ENCODE results near the gene CALU. TPM values are rescaled to one million over a fixed set of nuclear protein-coding genes. Genes with fewer than 3 reads are reported as not detected.

The CALU gene
- total RNA-seq, 2 experiments from 2014 or later: 28.4 to 29.9 TPM

- no peaks in the 10 kb centered on the region for H3K9me3 Mint-ChIP-seq
- H3K36me3 Mint-ChIP-seq (ENCODE audit: low read depth): peaks cover 89% of the 10 kb centered on the region
- H3K27me3 ChIP-seq (ENCODE audit: control insufficient read depth in 1 of 2, insufficient read depth in 2 of 2, low read length in 2 of 2): no peaks in the 10 kb centered on the region
- intact Hi-C loops (cut with DNase I, micrococcal nuclease): no loop called here
- no peaks in the 10 kb centered on the region for H3K4me1 ChIP-seq (ENCODE audit: insufficient read depth, low read length)
- H3K27me3 Mint-ChIP-seq: no peaks in the 10 kb centered on the region
- no peaks in the 10 kb centered on the region for H3K9me3 ChIP-seq (ENCODE audit: control insufficient read depth in 1 of 2, insufficient read depth in 1 of 2, low read length in 2 of 2)
- H3K36me3 ChIP-seq (ENCODE audit: insufficient read depth, low read length): peaks cover 63% of the 10 kb centered on the region
- DNase-seq (no peak), ATAC-seq (ENCODE audit: poor library complexity) (no peak)
- no peak overlapping the region for H3K4me3 Mint-ChIP-seq
- POLR2A ChIA-PET: interaction anchor here (1.7 kb wide), 1 partner anchor 13 kb away, joined by 4 read pairs; the partner anchor contains the start of gene CALU
- peaks cover 20% of the 10 kb centered on the region for H3K4me1 Mint-ChIP-seq (ENCODE audit: low read depth)
- no peak for TF ChIP-seq CTCF (IDR thresholded peaks at IDR 0.05)
- CTCF ChIA-PET: no interaction called here
- H3K27ac ChIP-seq (ENCODE audit: low read depth in 1 of 2, low read length in 2 of 2): no peak overlapping the region
- no peak overlapping the region for H3K4me3 ChIP-seq (ENCODE audit: low read length)
- H3K27ac Mint-ChIP-seq: no peak overlapping the region
These were observed 13.1 kb downstream of the CALU start for GRCh38 chr7:128752251-128752650.

- no peaks in the 10 kb centered on the region for H3K27me3 ChIP-seq (ENCODE audit: control insufficient read depth in 1 of 2, insufficient read depth in 2 of 2, low read length in 2 of 2)
- H3K4me1 ChIP-seq (ENCODE audit: insufficient read depth, low read length): no peaks in the 10 kb centered on the region
- peaks cover 4% of the 10 kb centered on the region for H3K4me1 Mint-ChIP-seq (ENCODE audit: low read depth)
- CTCF ChIA-PET: no interaction called here
- peaks cover 68% of the 10 kb centered on the region for H3K36me3 ChIP-seq (ENCODE audit: insufficient read depth, low read length)
- POLR2A ChIA-PET: no interaction called here
- H3K9me3 ChIP-seq (ENCODE audit: control insufficient read depth in 1 of 2, insufficient read depth in 1 of 2, low read length in 2 of 2): no peaks in the 10 kb centered on the region
- intact Hi-C loops (cut with DNase I, micrococcal nuclease): no loop called here
- TF ChIP-seq CTCF (IDR thresholded peaks at IDR 0.05): no peak
- H3K4me3 Mint-ChIP-seq: no peak overlapping the region
- DNase-seq (no peak), ATAC-seq (ENCODE audit: poor library complexity) (no peak)
- H3K4me3 ChIP-seq (ENCODE audit: low read length): no peak overlapping the region
- H3K27ac ChIP-seq (ENCODE audit: low read depth in 1 of 2, low read length in 2 of 2): no peak overlapping the region
- no peaks in the 10 kb centered on the region for H3K27me3 Mint-ChIP-seq
- no peak overlapping the region for H3K27ac Mint-ChIP-seq
- peaks cover 88% of the 10 kb centered on the region for H3K36me3 Mint-ChIP-seq (ENCODE audit: low read depth)
- no peaks in the 10 kb centered on the region for H3K9me3 Mint-ChIP-seq
These were observed 16.1 kb downstream of the CALU start for GRCh38 chr7:128755075-128755818.

GRCh38 chr7:128755819-128756476 lies 16.8 kb downstream of the CALU start:
- ATAC-seq (ENCODE audit: poor library complexity): no peak

More at GRCh38 chr7:128755819-128756476, 16.8 kb downstream of the CALU start:
- Histone ChIP-seq H3K36me3 (ENCODE audit: insufficient read depth, low read length) (peaks cover 69% of the 10 kb centered on the region), H3K4me1 (ENCODE audit: insufficient read depth, low read length) (no peaks in the 10 kb centered on the region), H3K27ac (ENCODE audit: low read depth in 1 of 2, low read length in 2 of 2) (no peak overlapping the region), H3K9me3 (ENCODE audit: control insufficient read depth in 1 of 2, insufficient read depth in 1 of 2, low read length in 2 of 2) (no peaks in the 10 kb centered on the region), H3K27me3 (ENCODE audit: control insufficient read depth in 1 of 2, insufficient read depth in 2 of 2, low read length in 2 of 2) (no peaks in the 10 kb centered on the region), H3K4me3 (ENCODE audit: low read length) (no peak overlapping the region)
- intact Hi-C loops (cut with DNase I, micrococcal nuclease): no loop called here
- no peak for DNase-seq
- H3K27me3 Mint-ChIP-seq: no peaks in the 10 kb centered on the region
- ChIA-PET POLR2A (no interaction called here), CTCF (no interaction called here)
- H3K4me3 Mint-ChIP-seq: no peak overlapping the region
- peaks cover 88% of the 10 kb centered on the region for H3K36me3 Mint-ChIP-seq (ENCODE audit: low read depth)
- H3K9me3 Mint-ChIP-seq: no peaks in the 10 kb centered on the region
- no peak overlapping the region for H3K27ac Mint-ChIP-seq
- peaks cover 4% of the 10 kb centered on the region for H3K4me1 Mint-ChIP-seq (ENCODE audit: low read depth)
- no peak for TF ChIP-seq CTCF (IDR thresholded peaks at IDR 0.05)
